GM12801 (cell line): Measurements from ENCODE around the gene KAZN.

Experiments used
- CTCF ChIP-seq: IDR thresholded peaks from one replicate; pipeline ENCODE4 v1.5.1; 2011; ENCODE audit warnings: control low read depth; ENCODE audit not compliant: insufficient read length; ENCODE audit errors: extremely low read depth

The KAZN gene

GRCh38 chr1:14774988-14775387, 176.5 kb downstream of the KAZN start:
- no peak for TF ChIP-seq CTCF

GRCh38 chr1:14775434-14775833, 176.9 kb downstream of the KAZN start:
- no peak for TF ChIP-seq CTCF

GRCh38 chr1:14777516-14778506, 179.3 kb downstream of the KAZN start:
- no peak for TF ChIP-seq CTCF

- TF ChIP-seq CTCF, result no peak
These were observed 180.0 kb downstream of the KAZN start for GRCh38 chr1:14778541-14778897.

- no peak for TF ChIP-seq CTCF
These were observed 180.7 kb downstream of the KAZN start for GRCh38 chr1:14778898-14779865.

GRCh38 chr1:14780271-14780670, 181.8 kb downstream of the KAZN start:
- no peak for TF ChIP-seq CTCF

GRCh38 chr1:14781811-14782210, 183.3 kb downstream of the KAZN start:
- no peak for TF ChIP-seq CTCF
